ENCODE results near the gene GUK1.

DNA sequence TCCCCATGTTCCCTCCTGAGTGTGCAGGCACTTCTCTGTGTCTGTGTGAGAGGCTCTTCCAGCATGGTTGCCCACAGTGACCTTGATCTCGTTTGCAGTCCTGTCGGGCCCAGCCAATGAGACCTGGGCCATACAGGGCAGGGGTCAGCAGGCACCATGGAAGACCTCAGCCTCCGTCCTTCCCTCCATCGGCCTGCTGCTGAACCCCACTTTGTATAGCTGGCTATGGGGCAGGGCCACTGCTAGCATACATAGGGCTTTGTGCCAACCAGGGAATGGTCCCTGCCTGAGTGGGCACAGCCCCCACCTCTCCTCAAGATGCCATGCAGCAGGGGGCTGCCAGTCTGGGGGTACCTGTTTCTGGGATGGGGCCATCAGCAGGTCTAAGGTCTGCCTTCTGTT, 40.7 kb upstream of the GUK1 start:
- TF ChIP-seq, protein P1, sequence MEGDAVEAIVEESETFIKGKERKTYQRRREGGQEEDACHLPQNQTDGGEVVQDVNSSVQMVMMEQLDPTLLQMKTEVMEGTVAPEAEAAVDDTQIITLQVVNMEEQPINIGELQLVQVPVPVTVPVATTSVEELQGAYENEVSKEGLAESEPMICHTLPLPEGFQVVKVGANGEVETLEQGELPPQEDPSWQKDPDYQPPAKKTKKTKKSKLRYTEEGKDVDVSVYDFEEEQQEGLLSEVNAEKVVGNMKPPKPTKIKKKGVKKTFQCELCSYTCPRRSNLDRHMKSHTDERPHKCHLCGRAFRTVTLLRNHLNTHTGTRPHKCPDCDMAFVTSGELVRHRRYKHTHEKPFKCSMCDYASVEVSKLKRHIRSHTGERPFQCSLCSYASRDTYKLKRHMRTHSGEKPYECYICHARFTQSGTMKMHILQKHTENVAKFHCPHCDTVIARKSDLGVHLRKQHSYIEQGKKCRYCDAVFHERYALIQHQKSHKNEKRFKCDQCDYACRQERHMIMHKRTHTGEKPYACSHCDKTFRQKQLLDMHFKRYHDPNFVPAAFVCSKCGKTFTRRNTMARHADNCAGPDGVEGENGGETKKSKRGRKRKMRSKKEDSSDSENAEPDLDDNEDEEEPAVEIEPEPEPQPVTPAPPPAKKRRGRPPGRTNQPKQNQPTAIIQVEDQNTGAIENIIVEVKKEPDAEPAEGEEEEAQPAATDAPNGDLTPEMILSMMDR (IDR thresholded peaks at IDR 0.05; ENCODE audit: borderline replicate concordance, extremely low read depth, low read length, poor library complexity, severe bottlenecking), result no peak
- no peak for TF ChIP-seq EZH2 (IDR thresholded peaks at IDR 0.05; ENCODE audit: borderline replicate concordance, low read depth, low read length, severe bottlenecking)
